HG02759 (cell line): Measurements from ENCODE around the gene CLEC10A.
A peak's percentile ranks its signal among the peaks of the same experiment; 100 is the strongest.

Experiments
- ATAC-seq: cut with Tn5 transposase; IDR thresholded peaks from one replicate; pipeline ENCODE4 v1.9.1; 2021; ENCODE audit warnings: mild to moderate bottlenecking, moderate library complexity; ENCODE audit not compliant: unreplicated experiment

The CLEC10A gene

GRCh38 chr17:7042501-7043181 is 37.4 kb downstream of the CLEC10A start:
- no peak for ATAC-seq

DNA sequence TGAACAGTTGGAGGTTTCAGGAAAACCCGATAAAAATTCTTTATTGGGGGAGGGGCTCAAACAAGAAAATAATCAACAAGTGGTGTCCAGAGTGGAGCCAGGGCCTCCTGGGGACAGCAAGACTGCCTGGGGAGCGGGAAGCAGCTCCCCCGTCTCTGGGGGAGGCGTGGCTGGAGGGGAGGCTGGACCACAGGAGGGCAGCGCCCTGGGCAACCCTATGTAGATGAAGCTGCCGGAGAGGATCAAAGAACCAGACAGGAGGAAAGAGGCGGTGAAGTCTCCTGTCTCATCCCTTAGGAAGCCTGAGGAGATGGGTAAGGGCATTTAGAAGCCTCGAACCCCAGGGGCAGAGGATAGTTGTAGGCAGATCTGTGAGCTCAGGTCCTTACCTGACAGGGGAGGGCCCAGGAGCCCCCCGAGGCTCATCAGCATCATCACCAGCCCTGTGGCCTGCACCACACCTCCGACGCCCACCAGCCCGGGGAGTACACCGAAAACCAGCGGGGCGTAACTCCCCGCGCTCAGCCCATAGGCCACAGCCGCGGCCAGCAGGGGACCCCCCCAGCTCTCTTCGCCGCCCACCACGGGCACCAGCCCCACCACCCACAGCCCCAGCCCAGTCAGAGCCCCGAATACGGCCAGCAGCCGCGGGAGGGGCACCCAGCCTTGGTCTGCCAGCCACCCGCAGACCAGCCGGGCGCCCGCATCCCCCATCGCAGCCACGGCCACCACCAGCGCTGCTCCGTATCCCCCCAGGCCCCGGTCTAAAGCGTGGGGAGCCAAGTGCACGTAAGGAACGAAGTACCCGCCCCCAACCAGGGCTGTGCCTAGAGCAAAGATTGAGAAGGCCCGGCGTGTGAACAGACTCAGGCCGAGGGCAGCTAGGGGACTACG is 38.2 kb downstream of the CLEC10A start:
- ATAC-seq: no peak

GRCh38 chr17:7039832-7040231 is 40.2 kb downstream of the CLEC10A start:
- no peak for ATAC-seq

DNA sequence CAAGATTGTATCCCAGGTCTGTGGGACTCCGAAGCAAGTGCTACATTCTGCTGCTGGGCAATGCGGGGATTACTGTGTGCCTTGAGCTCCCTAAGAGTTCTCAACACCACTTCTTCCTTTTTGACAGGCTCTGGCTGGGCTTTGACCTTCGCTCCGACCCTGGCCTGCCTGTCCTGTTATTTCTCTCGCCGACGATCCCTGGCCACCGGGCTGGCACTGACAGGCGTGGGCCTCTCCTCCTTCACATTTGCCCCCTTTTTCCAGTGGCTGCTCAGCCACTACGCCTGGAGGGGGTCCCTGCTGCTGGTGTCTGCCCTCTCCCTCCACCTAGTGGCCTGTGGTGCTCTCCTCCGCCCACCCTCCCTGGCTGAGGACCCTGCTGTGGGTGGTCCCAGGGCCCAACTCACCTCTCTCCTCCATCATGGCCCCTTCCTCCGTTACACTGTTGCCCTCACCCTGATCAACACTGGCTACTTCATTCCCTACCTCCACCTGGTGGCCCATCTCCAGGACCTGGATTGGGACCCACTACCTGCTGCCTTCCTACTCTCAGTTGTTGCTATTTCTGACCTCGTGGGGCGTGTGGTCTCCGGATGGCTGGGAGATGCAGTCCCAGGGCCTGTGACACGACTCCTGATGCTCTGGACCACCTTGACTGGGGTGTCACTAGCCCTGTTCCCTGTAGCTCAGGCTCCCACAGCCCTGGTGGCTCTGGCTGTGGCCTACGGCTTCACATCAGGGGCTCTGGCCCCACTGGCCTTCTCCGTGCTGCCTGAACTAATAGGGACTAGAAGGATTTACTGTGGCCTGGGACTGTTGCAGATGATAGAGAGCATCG is 41.8 kb downstream of the CLEC10A start:
- ATAC-seq: no peak

GRCh38 chr17:7035591-7036368 is 44.3 kb downstream of the CLEC10A start, which contains the start of gene SLC16A13:
Gene SLC16A13 (plus strand): TSS chr17:7036015. CDS start chr17:7036383, 368 bp downstream.
- ATAC-seq: peak; percentile 94

DNA sequence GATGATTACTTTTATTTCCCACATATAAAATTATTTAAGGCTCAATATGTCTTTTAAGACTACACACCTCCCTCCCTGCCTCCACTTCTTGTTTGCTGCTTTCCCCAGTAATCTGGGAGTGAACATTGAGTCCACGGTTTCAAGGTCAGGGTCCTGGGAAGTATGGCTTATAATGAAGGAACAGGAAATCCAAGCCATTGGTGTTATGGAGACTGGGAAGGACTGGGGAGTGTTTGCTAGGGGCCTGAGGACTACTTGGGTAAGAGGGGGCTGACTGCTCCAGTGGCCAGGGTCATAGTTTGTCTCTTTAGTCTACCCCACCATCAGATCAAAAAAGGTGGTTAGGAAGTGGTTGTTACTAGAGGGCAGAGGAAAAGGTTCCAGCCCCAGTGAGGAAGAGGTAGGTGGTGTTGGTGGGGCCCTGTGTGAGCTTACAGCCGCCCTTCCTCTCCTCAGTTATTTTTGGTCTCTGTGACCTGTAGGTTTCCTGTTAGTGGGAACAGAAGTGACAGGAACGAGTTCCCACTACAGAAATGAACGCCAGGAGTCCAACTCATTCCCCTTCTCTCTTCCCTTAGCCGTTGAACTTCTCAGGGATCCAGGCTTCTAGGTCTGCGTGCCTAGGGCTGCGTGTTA is 45.0 kb downstream of the CLEC10A start:
- no peak for ATAC-seq

- ATAC-seq: no peak
These were observed 50.4 kb downstream of the CLEC10A start for GRCh38 chr17:7029659-7030058.

- no peak for ATAC-seq
These were observed 51.0 kb downstream of the CLEC10A start for GRCh38 chr17:7029096-7029495.

DNA sequence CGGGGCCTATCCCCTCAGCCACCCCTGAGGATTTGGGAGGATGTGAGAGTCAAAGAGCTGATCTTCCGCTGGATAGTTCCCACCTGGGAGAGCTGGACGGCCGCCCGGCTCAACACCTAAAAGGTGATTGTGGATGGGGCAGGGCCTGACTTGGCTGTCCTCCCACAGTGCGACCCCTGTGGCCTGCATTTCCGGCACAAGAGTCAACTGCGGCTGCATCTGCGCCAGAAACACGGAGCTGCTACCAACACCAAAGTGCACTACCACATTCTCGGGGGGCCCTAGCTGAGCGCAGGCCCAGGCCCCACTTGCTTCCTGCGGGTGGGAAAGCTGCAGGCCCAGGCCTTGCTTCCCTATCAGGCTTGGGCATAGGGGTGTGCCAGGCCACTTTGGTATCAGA is 52.7 kb downstream of the CLEC10A start:
- ATAC-seq: no peak

DNA sequence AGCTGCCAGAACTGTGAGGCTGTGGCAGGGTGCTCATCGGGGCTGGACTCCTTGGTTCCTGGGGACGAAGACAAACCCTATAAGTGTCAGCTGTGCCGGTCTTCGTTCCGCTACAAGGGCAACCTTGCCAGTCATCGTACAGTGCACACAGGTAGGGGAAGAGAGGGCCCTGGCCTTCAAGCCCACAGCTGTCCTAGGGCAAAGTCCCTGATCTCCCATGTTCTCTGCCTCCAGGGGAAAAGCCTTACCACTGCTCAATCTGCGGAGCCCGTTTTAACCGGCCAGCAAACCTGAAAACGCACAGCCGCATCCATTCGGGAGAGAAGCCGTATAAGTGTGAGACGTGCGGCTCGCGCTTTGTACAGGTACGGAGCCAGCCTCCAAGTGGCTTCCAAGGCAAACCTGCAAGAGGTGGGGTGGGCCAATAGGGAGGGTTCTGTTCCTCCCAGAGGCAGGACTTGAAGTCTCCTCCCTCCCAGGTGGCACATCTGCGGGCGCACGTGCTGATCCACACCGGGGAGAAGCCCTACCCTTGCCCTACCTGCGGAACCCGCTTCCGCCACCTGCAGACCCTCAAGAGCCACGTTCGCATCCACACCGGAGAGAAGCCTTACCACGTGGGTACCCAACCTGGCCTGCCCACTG is 53.5 kb downstream of the CLEC10A start:
- ATAC-seq: no peak

GRCh38 chr17:7025245-7025644 is 54.8 kb downstream of the CLEC10A start:
- no peak for ATAC-seq
